HG03469 (cell line): ENCODE data around the gene GSTM4.

Experiments used
- ATAC-seq: cut with Tn5 transposase; IDR thresholded peaks from one replicate; pipeline ENCODE4 v1.9.1; 2021; ENCODE audit warnings: mild to moderate bottlenecking, moderate library complexity, moderate number of reproducible peaks; ENCODE audit not compliant: unreplicated experiment

Gene GSTM4

GRCh38 chr1:109624201-109625010 is 31.5 kb upstream of the GSTM4 start:
- ATAC-seq = no peak

DNA sequence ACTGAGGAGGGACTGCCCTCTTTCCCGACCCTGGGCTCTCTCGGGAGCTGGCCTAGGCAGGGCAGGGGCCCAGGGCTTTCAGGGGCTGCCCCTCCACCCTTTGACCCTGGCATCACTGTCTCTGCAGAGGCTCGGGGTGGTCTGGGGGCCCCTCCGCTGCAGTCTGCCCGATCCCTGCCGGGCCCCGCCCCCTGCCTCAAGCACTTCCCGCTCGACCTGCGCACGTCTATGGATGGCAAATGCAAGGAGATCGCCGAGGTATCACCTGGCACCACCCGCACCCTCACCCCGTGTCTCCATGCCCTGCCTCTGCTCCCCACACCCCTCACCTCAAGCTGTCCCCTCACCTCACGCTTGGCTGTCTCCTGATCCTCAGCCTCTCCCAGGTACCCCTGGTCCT is 30.7 kb upstream of the GSTM4 start:
- no peak for ATAC-seq

- no peak for ATAC-seq
Observed at GRCh38 chr1:109625601-109626560, 30.0 kb upstream of the GSTM4 start.

GRCh38 chr1:109626682-109627408 is 29.1 kb upstream of the GSTM4 start:
- ATAC-seq = no peak

GRCh38 chr1:109627692-109628399 is 28.1 kb upstream of the GSTM4 start:
- no peak for ATAC-seq

GRCh38 chr1:109628540-109629321 is 27.2 kb upstream of the GSTM4 start:
- ATAC-seq = no peak

- ATAC-seq = no peak
Observed at GRCh38 chr1:109629372-109630030, 26.4 kb upstream of the GSTM4 start.

DNA sequence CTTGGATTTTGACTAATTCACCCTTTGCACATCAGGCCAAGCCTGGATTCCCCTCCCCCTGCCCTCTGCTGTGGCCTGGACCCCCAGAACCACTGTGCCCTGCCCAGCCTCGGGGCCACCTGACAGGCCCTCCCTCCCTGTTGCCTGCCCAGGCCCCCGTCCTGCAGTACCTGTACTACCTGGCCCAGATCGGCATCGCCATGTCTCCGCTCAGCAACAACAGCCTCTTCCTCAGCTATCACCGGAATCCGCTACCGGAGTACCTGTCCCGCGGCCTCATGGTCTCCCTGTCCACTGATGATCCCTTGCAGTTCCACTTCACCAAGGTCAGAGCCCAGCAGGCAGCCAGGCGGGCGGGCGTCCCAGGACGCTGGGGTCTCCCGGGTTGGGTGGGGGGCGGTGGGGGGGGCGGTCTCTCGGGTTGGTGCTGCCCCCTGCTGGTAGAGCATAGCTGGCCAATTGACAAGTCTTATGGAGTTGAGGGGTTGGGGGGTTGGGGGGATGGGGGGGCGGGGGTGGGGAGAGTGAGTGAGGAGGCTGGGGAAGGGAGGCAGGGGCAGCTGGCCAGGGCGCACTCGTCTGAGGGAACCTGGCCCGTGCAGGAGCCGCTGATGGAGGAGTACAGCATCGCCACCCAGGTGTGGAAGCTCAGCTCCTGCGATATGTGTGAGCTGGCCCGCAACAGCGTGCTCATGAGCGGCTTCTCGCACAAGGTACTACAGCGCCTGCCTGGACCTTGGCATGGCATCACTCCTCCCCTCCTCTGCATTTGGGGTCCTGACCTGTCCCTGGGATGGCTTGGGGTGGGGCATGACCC is 25.6 kb upstream of the GSTM4 start:
- no peak for ATAC-seq

DNA sequence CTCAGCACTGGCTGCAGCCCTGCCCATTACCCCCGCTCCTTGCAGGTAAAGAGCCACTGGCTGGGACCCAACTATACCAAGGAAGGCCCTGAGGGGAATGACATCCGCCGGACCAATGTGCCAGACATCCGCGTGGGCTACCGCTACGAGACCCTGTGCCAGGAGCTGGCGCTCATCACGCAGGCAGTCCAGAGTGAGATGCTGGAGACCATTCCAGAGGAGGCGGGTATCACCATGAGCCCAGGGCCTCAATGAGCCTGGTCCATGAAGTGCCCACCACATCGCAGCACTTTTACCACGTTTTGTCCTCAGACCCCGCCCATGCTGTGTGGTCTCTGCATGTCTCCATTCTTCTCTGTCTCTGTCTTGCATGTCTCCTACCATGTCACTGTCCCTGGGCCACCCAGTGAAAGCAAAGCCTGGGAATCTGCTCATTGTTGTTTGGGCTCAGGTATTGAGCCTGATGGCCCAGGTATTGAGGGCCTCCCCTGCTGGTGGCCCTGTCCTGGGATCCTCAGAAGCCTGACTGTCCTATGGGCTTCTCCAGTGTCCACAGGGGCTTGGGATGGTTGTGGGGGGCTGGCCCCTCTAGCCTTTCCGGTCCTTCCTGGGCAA is 24.9 kb upstream of the GSTM4 start:
- no peak for ATAC-seq

DNA sequence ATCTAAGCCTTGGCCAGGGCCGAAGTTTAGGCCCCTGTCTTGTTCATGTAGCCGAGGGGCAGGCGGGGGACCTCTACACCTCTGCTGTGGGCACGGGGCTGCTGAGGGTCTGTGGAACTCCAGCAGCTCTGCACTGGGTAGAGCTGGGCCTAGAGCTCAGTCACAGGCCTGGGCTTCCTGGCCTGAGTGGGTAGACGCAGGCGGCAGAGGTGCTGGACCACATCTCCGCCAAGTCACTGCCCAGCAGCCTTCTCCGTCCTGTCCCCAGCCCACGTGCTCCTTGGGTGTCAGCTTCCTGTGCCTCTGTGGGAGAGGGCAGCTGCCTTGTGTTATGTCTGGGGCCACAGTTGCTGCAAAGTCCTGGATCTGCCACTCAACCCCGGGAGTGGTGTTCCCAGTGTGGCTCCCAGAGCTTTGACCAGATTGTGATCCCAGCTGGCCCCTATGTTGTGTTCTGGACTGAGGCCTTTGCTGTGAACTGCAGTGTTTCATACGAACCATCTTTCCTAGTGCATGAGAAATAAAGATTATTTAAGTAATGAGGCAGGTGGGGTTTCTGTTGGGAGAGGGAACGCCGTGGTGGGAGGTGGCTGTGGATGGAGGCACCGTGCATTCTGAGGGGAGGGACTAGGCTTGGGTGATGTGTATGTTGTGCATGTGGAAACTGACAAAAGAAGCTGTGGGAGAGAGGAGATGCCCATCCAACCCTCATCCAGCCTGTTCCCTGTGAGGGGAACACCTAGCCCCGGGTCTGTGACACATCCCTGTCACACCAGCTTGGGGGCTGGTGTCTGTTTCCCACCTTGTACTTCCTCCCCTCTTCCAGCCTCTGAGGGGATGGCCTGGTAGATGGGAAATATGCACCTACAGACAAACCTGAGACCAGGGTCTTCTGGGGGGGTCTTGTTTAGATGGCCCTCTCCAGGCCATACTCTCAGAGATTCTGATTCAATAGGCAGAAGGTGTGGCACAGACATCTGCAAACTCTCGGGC is 24.1 kb upstream of the GSTM4 start:
- no peak for ATAC-seq

DNA sequence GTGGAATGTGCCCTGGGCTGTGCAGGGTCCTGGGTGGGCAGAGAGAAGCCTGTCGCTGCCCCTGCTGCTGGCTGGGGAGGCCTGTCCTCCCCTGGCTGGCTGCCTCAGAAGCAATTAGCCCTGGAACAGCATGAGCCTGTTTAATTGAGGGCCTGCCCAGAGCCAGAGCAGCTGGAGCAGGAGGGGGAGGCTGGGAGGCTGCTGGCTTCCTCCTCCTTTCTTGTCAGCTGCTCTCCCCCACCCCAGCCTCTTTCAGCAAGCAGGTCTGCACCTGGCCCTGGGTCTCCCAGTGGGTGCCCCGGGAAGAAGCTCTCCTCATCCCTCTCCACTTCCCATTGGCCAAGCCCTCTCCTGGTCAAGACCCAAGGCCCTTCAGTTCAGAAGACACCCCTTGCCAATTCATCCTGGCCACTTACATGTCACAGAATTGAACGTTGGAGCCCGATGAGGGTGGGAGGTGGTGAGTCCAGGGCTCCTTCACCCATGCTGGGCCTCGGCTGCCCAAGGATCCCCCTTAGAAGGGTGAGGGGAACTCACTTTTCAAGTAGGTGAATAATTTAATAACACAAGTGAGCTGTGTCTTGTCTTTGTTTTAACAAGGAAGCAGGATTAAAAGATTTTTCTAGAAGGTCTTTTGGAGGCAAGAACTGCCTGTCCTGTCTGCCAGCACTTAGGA is 23.1 kb upstream of the GSTM4 start:
- no peak for ATAC-seq

GRCh38 chr1:109634292-109634691 is 21.6 kb upstream of the GSTM4 start:
- ATAC-seq = no peak

GRCh38 chr1:109634771-109635750 is 20.8 kb upstream of the GSTM4 start:
- ATAC-seq = no peak

GRCh38 chr1:109635862-109636200 is 20.1 kb upstream of the GSTM4 start:
- ATAC-seq = no peak
